Cardiac muscle cell (in vitro differentiated cells and primary cell): ENCODE results near the gene SYNE2. TPM values are rescaled to one million over a fixed set of nuclear protein-coding genes. Genes with fewer than 3 reads are reported as not detected.

ENCODE experiments used
- DNase-seq, 2 donors: peaks; one replicate each; pipeline versions ENCODE4 v3.0.0 to v3.0.0-alpha.2; 2010 to 2017; ENCODE audit warnings: low read depth in 1 of 2, low spot score in 1 of 2
- H3K27ac ChIP-seq: fragments of 200-600 bp; sonication (generic); 2 replicates; pipeline ENCODE4 v1.5.1; 2016
- H3K27me3 ChIP-seq: fragments of 200-600 bp; sonication (generic); 2 replicates; pipeline ENCODE4 v1.6.0; 2016; ENCODE audit warnings: control low read depth
- H3K36me3 ChIP-seq: fragments of 200-600 bp; sonication (generic); 2 replicates; pipeline ENCODE4 v1.5.1; 2016; ENCODE audit warnings: control low read depth
- H3K4me1 ChIP-seq: fragments of 200-600 bp; sonication (generic); 2 replicates; pipeline ENCODE4 v1.8.1; 2017; ENCODE audit warnings: low read depth, mild to moderate bottlenecking, mixed run types
- H3K4me3 ChIP-seq: fragments of 200-600 bp; sonication (generic); 2 replicates; pipeline ENCODE4 v1.5.1; 2016; ENCODE audit warnings: mild to moderate bottlenecking
- H3K9me3 ChIP-seq: fragments of 200-600 bp; sonication (generic); 2 replicates; pipeline ENCODE4 v1.5.1; 2017; ENCODE audit warnings: low read depth, mild to moderate bottlenecking, control low read depth
- CTCF ChIP-seq: IDR thresholded peaks from 2 replicates; pipeline ENCODE4 v1.5.1; 2012; ENCODE audit warnings: low read depth, mild to moderate bottlenecking, low read length
- polyA plus RNA-seq: library from polyadenylated mRNA; unstranded; fragments of >200 nt; fragmentation: Nextera tagmentation; extraction: Ambion mirVana; gene quantifications from 2 replicates; pipeline ENCODE4 v1.2.1, GENCODE V29; 2016
- total RNA-seq: library from RNA; depleted of rRNA; stranded (reverse); fragments of >200 nt; gene quantifications from 2 replicates; pipeline ENCODE4 v1.2.3, GENCODE V29; 2016

The SYNE2 gene
- total and polyA plus RNA-seq, 2 experiments from 2014 or later = 36.0 to 95.2 TPM

- Histone ChIP-seq H3K4me1 (no peaks in the 10 kb centered on the region), H3K36me3 (peaks cover 6% of the 10 kb centered on the region), H3K27me3 (no peaks in the 10 kb centered on the region), H3K4me3 (no peak overlapping the region), H3K9me3 (no peaks in the 10 kb centered on the region), H3K27ac (no peak overlapping the region)
- DNase-seq = no peak
- no peak for TF ChIP-seq CTCF
Observed at GRCh38 chr14:64232944-64233343, 380.1 kb downstream of the SYNE2 start.

DNA sequence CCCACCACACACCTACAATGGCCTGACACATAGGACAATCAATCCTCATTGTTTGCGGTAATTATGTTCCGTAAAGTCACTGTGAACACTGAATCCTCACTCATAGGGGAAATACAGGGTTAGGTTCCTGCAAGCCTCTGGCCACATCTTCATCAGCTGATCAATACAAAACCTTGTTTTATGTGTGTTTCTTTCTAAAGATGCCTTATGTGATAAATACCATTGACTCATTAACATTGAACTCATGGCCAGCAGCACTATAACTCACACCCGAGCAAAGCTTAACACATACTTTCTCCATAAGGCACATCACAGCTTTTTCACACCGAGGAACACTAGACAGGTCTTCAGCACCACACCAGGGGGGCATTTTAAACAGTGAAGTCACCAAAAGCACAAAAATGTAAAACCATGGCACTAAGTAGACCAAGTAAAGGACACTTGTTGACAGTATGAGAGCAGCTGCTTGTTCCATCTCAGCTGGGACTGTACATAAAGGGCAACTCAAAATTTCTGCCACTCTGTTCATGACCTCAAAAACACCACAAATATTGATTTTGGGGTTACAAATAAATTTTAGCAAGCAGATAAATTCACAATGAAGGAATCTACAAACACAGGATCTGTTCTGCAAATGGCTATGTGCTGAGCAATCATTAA, 380.9 kb downstream of the SYNE2 start:
- Histone ChIP-seq H3K9me3 (no peaks in the 10 kb centered on the region), H3K4me1 (no peaks in the 10 kb centered on the region), H3K4me3 (no peak overlapping the region), H3K27me3 (no peaks in the 10 kb centered on the region), H3K36me3 (no peaks in the 10 kb centered on the region), H3K27ac (no peak overlapping the region)
- no peak for TF ChIP-seq CTCF
- no peak for DNase-seq

DNA sequence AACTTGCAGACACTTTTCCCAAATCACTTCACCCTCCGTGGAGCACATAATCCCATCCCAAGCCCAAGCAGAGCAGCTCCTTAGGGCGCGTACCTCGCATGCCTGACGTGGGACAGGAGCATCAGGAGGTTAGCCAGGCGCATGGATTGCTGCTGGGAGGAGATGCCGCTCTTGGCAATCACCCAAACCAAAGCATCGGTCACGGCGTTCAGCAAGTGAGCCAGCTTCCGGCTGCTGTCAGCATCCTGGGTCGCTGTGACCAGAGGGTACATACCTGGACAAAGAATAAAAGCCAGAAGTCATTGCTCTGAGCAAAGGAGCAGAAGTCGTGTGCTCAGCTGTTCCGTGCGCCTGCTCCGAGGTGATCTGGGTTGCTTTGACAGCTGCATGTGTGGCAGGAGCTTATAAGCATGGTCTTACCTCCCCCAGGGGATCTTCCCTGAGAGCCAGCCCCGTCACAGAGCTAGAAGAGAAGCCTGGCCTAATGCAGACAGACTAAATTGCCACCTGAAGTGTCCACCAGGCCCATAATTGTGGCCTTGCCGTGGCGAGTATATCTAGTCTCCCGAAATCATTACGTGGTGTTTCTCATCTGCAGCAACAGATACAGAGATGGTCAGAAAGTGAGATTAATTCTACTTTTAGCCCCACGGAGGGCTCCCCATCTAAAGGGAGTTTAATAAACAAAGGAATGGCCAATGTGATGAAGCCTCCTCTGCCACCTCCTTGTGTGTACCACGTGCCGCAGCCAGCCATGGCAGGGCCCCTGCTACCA, 382.3 kb downstream of the SYNE2 start:
- no peaks in the 10 kb centered on the region for H3K27me3 ChIP-seq
- H3K4me3 ChIP-seq = no peak overlapping the region
- peak in 1 of 2 donors; percentile 58 for DNase-seq
- TF ChIP-seq CTCF = no peak
- no peaks in the 10 kb centered on the region for H3K36me3 ChIP-seq
- H3K27ac ChIP-seq = no peak overlapping the region
- no peaks in the 10 kb centered on the region for H3K9me3 ChIP-seq
- no peaks in the 10 kb centered on the region for H3K4me1 ChIP-seq

DNA sequence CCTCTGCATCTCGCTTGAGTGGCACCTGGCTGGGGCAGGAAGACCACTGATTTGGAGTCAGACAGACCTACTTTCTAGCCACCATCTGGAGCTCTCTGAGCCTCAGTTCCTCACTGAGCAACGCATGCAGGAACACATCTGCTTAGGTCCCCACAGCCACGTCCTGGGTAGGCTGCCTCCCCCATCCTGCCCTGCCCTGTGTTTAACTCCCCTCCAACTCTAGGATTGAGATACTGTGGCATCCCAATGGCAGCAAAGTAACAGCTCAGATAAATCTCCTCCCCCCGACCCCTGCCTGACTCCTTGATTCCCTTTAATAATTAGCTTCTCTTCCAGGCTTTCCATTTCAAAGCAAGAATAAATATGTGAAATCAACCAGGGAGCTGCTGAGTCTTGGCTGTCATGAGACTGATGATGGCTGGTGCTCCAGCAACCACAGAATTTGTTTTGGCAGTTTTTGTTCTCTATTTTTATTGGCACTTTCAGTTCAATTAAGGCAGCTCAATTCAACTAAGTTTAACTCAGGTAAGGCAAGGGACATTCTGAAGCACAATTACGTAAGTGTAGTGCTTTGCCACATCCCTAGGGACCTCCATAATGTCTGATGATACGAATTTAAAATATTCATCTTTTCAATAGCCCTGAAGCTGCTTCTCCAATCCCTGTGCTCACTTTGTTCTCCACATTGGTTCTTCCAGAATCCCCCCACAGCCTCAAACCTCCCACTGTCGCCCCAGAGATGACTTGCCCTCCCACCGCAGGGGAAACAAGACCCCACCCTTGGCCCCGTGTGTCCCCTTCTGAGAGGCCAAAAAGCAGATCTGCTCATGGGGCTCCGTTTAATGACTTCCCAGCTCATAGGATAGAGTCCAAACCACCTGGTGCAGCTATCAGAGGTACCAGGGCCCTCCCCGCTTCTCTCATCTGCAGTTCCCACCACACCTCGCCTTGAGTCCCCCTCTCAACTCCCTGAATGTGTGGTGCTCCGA, 383.1 kb downstream of the SYNE2 start:
- H3K36me3 ChIP-seq = no peaks in the 10 kb centered on the region
- no peak for DNase-seq
- no peaks in the 10 kb centered on the region for H3K9me3 ChIP-seq
- H3K27me3 ChIP-seq = no peaks in the 10 kb centered on the region
- H3K27ac ChIP-seq = no peak overlapping the region
- no peak overlapping the region for H3K4me3 ChIP-seq
- no peaks in the 10 kb centered on the region for H3K4me1 ChIP-seq
- TF ChIP-seq CTCF = no peak

DNA sequence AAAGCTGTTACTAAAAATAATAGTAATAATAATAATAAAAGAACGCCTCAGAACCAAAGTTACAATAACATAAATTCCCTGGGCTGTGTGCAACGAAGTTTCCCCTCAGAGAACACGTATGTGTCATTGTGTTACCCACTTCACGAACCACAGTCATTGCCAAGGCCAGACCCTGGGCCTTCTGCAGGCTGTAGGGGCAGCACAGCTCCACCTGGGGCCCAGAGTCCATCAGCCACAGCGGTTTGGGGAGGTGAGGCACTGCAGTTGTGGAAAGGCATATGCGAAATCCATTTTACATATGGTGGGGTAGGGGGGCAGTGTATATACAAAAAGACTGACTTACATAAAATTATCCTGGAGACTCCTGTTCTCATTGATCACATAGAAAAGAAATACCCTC, 385.2 kb downstream of the SYNE2 start:
- no peaks in the 10 kb centered on the region for H3K9me3 ChIP-seq
- no peak for TF ChIP-seq CTCF
- no peak overlapping the region for H3K27ac ChIP-seq
- no peaks in the 10 kb centered on the region for H3K27me3 ChIP-seq
- H3K36me3 ChIP-seq = no peaks in the 10 kb centered on the region
- H3K4me3 ChIP-seq = no peak overlapping the region
- DNase-seq = no peak
- no peaks in the 10 kb centered on the region for H3K4me1 ChIP-seq
